CD4-positive, alpha-beta memory T cell (primary cell): ENCODE results near the gene TESK2. TPM values are rescaled to one million over a fixed set of nuclear protein-coding genes. Genes with fewer than 3 reads are reported as not detected.
"Not testable (repeated sequence)": the region's sequence is repeated elsewhere in the genome, so short reads cannot be mapped to it uniquely, and the experiment has no call there.

Source experiments
- CTCF ChIA-PET: fragments of 350-600 bp; sonication (Branson Sonifier 250); formaldehyde crosslinking; loops from one replicate; lab custom pipeline; 2021; ENCODE audit warnings: inconsistent platforms; ENCODE audit not compliant: partially characterized antibody; lab: Charles Lee
- POLR2A ChIA-PET: fragments of 350-600 bp; sonication (Branson Sonifier 250); formaldehyde crosslinking; loops from one replicate; lab custom pipeline; 2021; ENCODE audit not compliant: partially characterized antibody; lab: Charles Lee
- DNase-seq, 5 donors: peaks; one replicate each; pipeline versions ENCODE4 v3.0.0 to v3.0.0-alpha.2; 2020 to 2022; ENCODE audit warnings: mixed read lengths in 1 of 5
- H3K27ac ChIP-seq: one replicate; pipeline ENCODE4 v1.7.0; 2013; ENCODE audit warnings: low read depth, low read length
- H3K27me3 ChIP-seq: 2 replicates; pipeline ENCODE4 v1.7.0; 2013; ENCODE audit warnings: mild to moderate bottlenecking, low read length, moderate library complexity; ENCODE audit not compliant: insufficient read depth
- H3K36me3 ChIP-seq: 2 replicates; pipeline ENCODE4 v1.7.0; 2013; ENCODE audit warnings: mild to moderate bottlenecking, low read length, moderate library complexity; ENCODE audit not compliant: insufficient read depth
- H3K4me1 ChIP-seq: 2 replicates; pipeline ENCODE4 v1.7.0; 2013; ENCODE audit warnings: mild to moderate bottlenecking, low read length, moderate library complexity; ENCODE audit not compliant: insufficient read depth
- H3K4me3 ChIP-seq, 2 donors: one replicate each; pipeline ENCODE4 v1.7.0; 2013; ENCODE audit warnings: low read length in 2 of 2, mild to moderate bottlenecking in 1 of 2
- H3K9me3 ChIP-seq, 2 donors: one replicate each; pipeline ENCODE4 v1.7.0; 2013; ENCODE audit warnings: low read length in 2 of 2, control low read depth in 1 of 2; ENCODE audit not compliant: control insufficient read depth in 1 of 2
- H3K27ac Mint-ChIP-seq, 7 donors: one replicate each; pipeline ENCODE4 v1.8.0; 2020 to 2021; ENCODE audit warnings: mixed read lengths in 7 of 7, mild to moderate bottlenecking in 6 of 7, inconsistent platforms in 3 of 7, moderate library complexity in 3 of 7
- H3K27me3 Mint-ChIP-seq, 2 donors: one replicate each; pipeline ENCODE4 v1.8.0; 2020 to 2021; ENCODE audit warnings: mixed read lengths in 2 of 2
- H3K36me3 Mint-ChIP-seq, 2 donors: one replicate each; pipeline ENCODE4 v1.8.0; 2020 to 2021; ENCODE audit warnings: mixed read lengths in 2 of 2, inconsistent platforms in 1 of 2, mild to moderate bottlenecking in 1 of 2
- H3K4me1 Mint-ChIP-seq, 4 donors: one replicate each; pipeline ENCODE4 v1.8.0; 2020 to 2021; ENCODE audit warnings: mixed read lengths in 4 of 4, mild to moderate bottlenecking in 1 of 4
- H3K4me3 Mint-ChIP-seq, 8 donors: one replicate each; pipeline ENCODE4 v1.8.0; 2020 to 2021; ENCODE audit warnings: mixed read lengths in 8 of 8, mild to moderate bottlenecking in 7 of 8, moderate library complexity in 6 of 8, inconsistent platforms in 3 of 8
- H3K9me3 Mint-ChIP-seq, 8 donors: one replicate each; pipeline ENCODE4 v1.8.0; 2020 to 2021; ENCODE audit warnings: mixed read lengths in 8 of 8, mild to moderate bottlenecking in 5 of 8, inconsistent platforms in 3 of 8, moderate library complexity in 1 of 8
- intact Hi-C: fragments of 100-400 bp; cut with micrococcal nuclease; formaldehyde crosslinking; loops from one replicate; pipeline ENCODE4 v1.15.1; 2023
- polyA plus RNA-seq, 2 donors: library from polyadenylated mRNA; unstranded; fragments of 300-500 nt; fragmentation: Illumina TruSeq; gene quantifications; one replicate each; pipeline ENCODE4 v1.2.3, GENCODE V29; 2021
- total RNA-seq, 2 experiments: library from RNA; stranded (reverse); gene quantifications; one replicate each; pipeline ENCODE4 v1.2.3, GENCODE V29; 2021

Gene TESK2
- total and polyA plus RNA-seq, 4 experiments from 2014 or later = 4.5 to 7.7 (median 6.2) TPM

GRCh38 chr1:45478121-45478814 lies 12.7 kb downstream of the TESK2 start:
- Histone ChIP-seq H3K27ac (no peak overlapping the region), H3K36me3 (no peaks in the 10 kb centered on the region), H3K4me3 (no peak overlapping the region), H3K4me1 (no peaks in the 10 kb centered on the region), H3K27me3 (no peaks in the 10 kb centered on the region), H3K9me3 (no peaks in the 10 kb centered on the region)
- H3K4me1 Mint-ChIP-seq = peaks cover 0 to 4% (median 1%) of the 10 kb centered on the region in 4 donors
- H3K36me3 Mint-ChIP-seq = no peaks in the 10 kb centered on the region
- no peaks in the 10 kb centered on the region for H3K27me3 Mint-ChIP-seq
- H3K4me3 Mint-ChIP-seq = no peak overlapping the region
- intact Hi-C loops = no loop called here
- ChIA-PET POLR2A (interaction anchor here (0.6 kb wide), 1 partner anchor 589 kb away, joined by 3 read pairs; no protein-coding TSS in a partner anchor), CTCF (interaction anchor here (1.8 kb wide), 1 partner anchor 15 kb away, joined by 5 read pairs; no protein-coding TSS in a partner anchor)
- H3K27ac Mint-ChIP-seq = no peak overlapping the region
- DNase-seq = no peak
- H3K9me3 Mint-ChIP-seq = no peaks in the 10 kb centered on the region

GRCh38 chr1:45477646-45478045 lies 13.3 kb downstream of the TESK2 start:
- CTCF ChIA-PET = interaction anchor here (1.8 kb wide), 1 partner anchor 16 kb away, joined by 5 read pairs; no protein-coding TSS in a partner anchor
- Histone ChIP-seq H3K4me3 (no peak overlapping the region), H3K9me3 (no peaks in the 10 kb centered on the region), H3K36me3 (no peaks in the 10 kb centered on the region), H3K4me1 (no peaks in the 10 kb centered on the region), H3K27me3 (no peaks in the 10 kb centered on the region), H3K27ac (no peak overlapping the region)
- Mint-ChIP-seq H3K4me3 (no peak overlapping the region), H3K27me3 (no peaks in the 10 kb centered on the region), H3K27ac (no peak overlapping the region), H3K36me3 (no peaks in the 10 kb centered on the region), H3K4me1 (peaks cover 0 to 4% (median 1%) of the 10 kb centered on the region in 4 donors), H3K9me3 (no peaks in the 10 kb centered on the region)
- DNase-seq = no peak
- intact Hi-C loops = no loop called here
- POLR2A ChIA-PET = interaction anchor here (0.6 kb wide), 2 partner anchors 40 to 589 kb away, joined by 3 to 4 read pairs; no protein-coding TSS in a partner anchor

- H3K4me1 ChIP-seq, H3K4me3 Mint-ChIP-seq, H3K4me1 Mint-ChIP-seq, intact Hi-C loops, H3K36me3 ChIP-seq, H3K4me3 ChIP-seq, CTCF ChIA-PET, H3K27me3 Mint-ChIP-seq, DNase-seq, POLR2A ChIA-PET, H3K9me3 Mint-ChIP-seq, H3K9me3 ChIP-seq, H3K27ac Mint-ChIP-seq, H3K27me3 ChIP-seq, H3K27ac ChIP-seq, H3K36me3 Mint-ChIP-seq: not testable (repeated sequence)
Observed at GRCh38 chr1:45474194-45474593, 16.8 kb downstream of the TESK2 start.

- H3K27ac ChIP-seq = no peak overlapping the region
- intact Hi-C loops = no loop called here
- no peak overlapping the region for H3K27ac Mint-ChIP-seq
Observed at GRCh38 chr1:45473302-45473701, 17.7 kb downstream of the TESK2 start.

GRCh38 chr1:45470306-45470798 lies 20.6 kb downstream of the TESK2 start:
- CTCF ChIA-PET = interaction anchor here (0.6 kb wide), 1 partner anchor 76 kb away, joined by 5 read pairs; no protein-coding TSS in a partner anchor
- no peaks in the 10 kb centered on the region for H3K4me1 ChIP-seq
- POLR2A ChIA-PET = interaction anchor here (1.1 kb wide), 1 partner anchor 10 kb away, joined by 3 read pairs; no protein-coding TSS in a partner anchor
- H3K27ac ChIP-seq = no peak overlapping the region
- no peaks in the 10 kb centered on the region for H3K36me3 ChIP-seq
- Mint-ChIP-seq H3K36me3 (no peaks in the 10 kb centered on the region), H3K27ac (no peak overlapping the region), H3K4me1 (no peaks in the 10 kb centered on the region), H3K4me3 (no peak overlapping the region), H3K9me3 (no peaks in the 10 kb centered on the region), H3K27me3 (no peaks in the 10 kb centered on the region)
- H3K4me3 ChIP-seq = no peak overlapping the region
- DNase-seq = no peak
- intact Hi-C loops = no loop called here
- no peaks in the 10 kb centered on the region for H3K27me3 ChIP-seq
- no peaks in the 10 kb centered on the region for H3K9me3 ChIP-seq

More at GRCh38 chr1:45473302-45473701, 17.7 kb downstream of the TESK2 start:
- Mint-ChIP-seq H3K36me3 (no peaks in the 10 kb centered on the region), H3K27me3 (no peaks in the 10 kb centered on the region), H3K9me3 (no peaks in the 10 kb centered on the region), H3K4me3 (no peak overlapping the region), H3K4me1 (no peaks in the 10 kb centered on the region)
- Histone ChIP-seq H3K36me3 (no peaks in the 10 kb centered on the region), H3K27me3 (no peaks in the 10 kb centered on the region), H3K9me3 (no peaks in the 10 kb centered on the region), H3K4me3 (no peak overlapping the region), H3K4me1 (no peaks in the 10 kb centered on the region)
- CTCF ChIA-PET = no interaction called here
- POLR2A ChIA-PET = no interaction called here
- no peak for DNase-seq

GRCh38 chr1:45467353-45467752 lies 23.6 kb downstream of the TESK2 start:
- H3K27me3 ChIP-seq, intact Hi-C loops, H3K36me3 ChIP-seq, H3K4me3 ChIP-seq, H3K4me1 ChIP-seq, H3K4me3 Mint-ChIP-seq, H3K9me3 ChIP-seq, CTCF ChIA-PET, POLR2A ChIA-PET, H3K27ac ChIP-seq, H3K4me1 Mint-ChIP-seq, H3K27me3 Mint-ChIP-seq, H3K27ac Mint-ChIP-seq, DNase-seq, H3K36me3 Mint-ChIP-seq, H3K9me3 Mint-ChIP-seq: not testable (repeated sequence)

GRCh38 chr1:45465277-45465676 lies 25.7 kb downstream of the TESK2 start:
- H3K4me3 Mint-ChIP-seq = peak overlapping the region in 1 of 8 donors; percentile 48
- H3K9me3 Mint-ChIP-seq = no peaks in the 10 kb centered on the region
- no peaks in the 10 kb centered on the region for H3K27me3 Mint-ChIP-seq
- Histone ChIP-seq H3K36me3 (no peaks in the 10 kb centered on the region), H3K27ac (no peak overlapping the region), H3K4me3 (no peak overlapping the region), H3K4me1 (no peaks in the 10 kb centered on the region), H3K27me3 (no peaks in the 10 kb centered on the region), H3K9me3 (no peaks in the 10 kb centered on the region)
- no peaks in the 10 kb centered on the region for H3K4me1 Mint-ChIP-seq
- intact Hi-C loops = no loop called here
- CTCF ChIA-PET = interaction anchor here (0.6 kb wide), 1 partner anchor 45 kb away, joined by 3 read pairs; no protein-coding TSS in a partner anchor
- no peak overlapping the region for H3K27ac Mint-ChIP-seq
- no peak for DNase-seq
- POLR2A ChIA-PET = no interaction called here
- H3K36me3 Mint-ChIP-seq = no peaks in the 10 kb centered on the region
